ENCODE measurements around the gene DNAH8.

Gene DNAH8

DNA sequence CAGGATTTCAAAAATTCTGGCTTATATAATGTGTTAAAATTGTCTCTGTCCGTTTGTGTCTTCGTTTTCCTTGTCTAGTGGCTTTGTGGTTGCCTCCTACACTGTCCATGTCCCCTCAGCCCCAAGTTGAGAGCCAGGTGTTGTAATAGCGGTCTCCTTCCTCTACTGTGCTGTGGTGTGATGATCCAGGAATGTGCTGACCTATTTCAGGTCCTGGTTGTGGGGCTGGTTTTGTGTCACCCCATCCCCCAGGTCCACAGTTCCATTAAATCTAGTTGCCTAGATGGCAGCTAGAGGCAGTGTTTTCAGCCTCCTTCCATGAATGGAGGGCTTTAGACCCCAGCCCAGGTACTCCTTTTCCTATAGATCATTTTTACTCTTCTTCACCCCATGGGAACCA is 128.7 kb downstream of the DNAH8 start:
- TF ChIP-seq, protein P1, sequence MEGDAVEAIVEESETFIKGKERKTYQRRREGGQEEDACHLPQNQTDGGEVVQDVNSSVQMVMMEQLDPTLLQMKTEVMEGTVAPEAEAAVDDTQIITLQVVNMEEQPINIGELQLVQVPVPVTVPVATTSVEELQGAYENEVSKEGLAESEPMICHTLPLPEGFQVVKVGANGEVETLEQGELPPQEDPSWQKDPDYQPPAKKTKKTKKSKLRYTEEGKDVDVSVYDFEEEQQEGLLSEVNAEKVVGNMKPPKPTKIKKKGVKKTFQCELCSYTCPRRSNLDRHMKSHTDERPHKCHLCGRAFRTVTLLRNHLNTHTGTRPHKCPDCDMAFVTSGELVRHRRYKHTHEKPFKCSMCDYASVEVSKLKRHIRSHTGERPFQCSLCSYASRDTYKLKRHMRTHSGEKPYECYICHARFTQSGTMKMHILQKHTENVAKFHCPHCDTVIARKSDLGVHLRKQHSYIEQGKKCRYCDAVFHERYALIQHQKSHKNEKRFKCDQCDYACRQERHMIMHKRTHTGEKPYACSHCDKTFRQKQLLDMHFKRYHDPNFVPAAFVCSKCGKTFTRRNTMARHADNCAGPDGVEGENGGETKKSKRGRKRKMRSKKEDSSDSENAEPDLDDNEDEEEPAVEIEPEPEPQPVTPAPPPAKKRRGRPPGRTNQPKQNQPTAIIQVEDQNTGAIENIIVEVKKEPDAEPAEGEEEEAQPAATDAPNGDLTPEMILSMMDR (IDR thresholded peaks at IDR 0.05; ENCODE audit: control extremely low read depth, extremely low read depth, low read depth, missing control alignments): no peak
- DNase-seq (ENCODE audit: extremely low spot score): no peak
- POLR2A ChIA-PET: no interaction called here
- CTCF ChIA-PET: no interaction called here

DNA sequence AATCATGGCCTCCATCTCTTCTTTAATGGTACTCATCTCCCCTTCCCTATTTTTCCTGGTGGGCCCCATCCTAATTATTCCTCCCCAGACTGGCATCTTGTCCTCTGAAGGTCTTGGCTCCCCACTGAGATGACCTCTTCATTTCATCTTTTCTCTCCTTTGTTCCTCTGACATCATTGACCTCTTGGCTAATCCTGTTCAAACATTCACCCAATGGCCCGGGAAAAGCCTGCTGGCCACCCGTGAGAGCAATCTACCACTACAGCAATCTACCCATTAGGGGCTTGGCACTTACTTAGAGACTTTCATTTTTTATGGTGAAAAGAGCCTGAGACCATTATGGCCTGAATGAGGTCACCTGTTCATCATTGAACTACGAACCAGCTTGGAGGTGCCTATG is 130.8 kb downstream of the DNAH8 start:
- CTCF ChIA-PET: interaction anchor here (0.9 to 2.0 kb wide), 2 partner anchors 11 to 26 kb away, joined by 3 to 8 read pairs; no protein-coding TSS in a partner anchor
- DNase-seq (ENCODE audit: extremely low spot score): no peak
- POLR2A ChIA-PET: no interaction called here
- TF ChIP-seq, protein P1 (IDR thresholded peaks at IDR 0.05; ENCODE audit: control extremely low read depth, extremely low read depth, low read depth, missing control alignments): no peak

DNA sequence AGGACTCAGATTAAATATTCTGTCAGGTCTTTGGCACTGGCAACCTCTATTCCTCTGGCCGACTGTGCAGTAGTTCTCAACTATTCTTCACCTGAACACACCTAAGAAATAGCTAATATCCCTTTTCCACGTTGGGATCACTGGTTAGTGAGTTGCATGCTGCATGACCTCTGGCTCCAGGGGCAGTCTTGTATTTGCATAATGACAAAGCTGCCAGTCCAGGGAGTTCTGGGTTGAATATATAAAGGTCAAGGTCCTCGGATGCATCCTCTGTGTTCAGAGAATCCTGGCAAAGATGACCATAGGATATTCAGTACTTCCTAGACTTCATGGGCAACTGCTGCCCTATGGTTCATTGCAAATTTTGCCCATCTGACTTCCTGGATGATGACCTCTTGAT is 131.2 kb downstream of the DNAH8 start:
- CTCF ChIA-PET: interaction anchor here (2.0 kb wide), 1 partner anchor 26 kb away, joined by 8 read pairs; no protein-coding TSS in a partner anchor
- TF ChIP-seq, protein P1 (IDR thresholded peaks at IDR 0.05; ENCODE audit: control extremely low read depth, extremely low read depth, low read depth, missing control alignments): no peak
- DNase-seq (ENCODE audit: extremely low spot score): no peak
- POLR2A ChIA-PET: no interaction called here

DNA sequence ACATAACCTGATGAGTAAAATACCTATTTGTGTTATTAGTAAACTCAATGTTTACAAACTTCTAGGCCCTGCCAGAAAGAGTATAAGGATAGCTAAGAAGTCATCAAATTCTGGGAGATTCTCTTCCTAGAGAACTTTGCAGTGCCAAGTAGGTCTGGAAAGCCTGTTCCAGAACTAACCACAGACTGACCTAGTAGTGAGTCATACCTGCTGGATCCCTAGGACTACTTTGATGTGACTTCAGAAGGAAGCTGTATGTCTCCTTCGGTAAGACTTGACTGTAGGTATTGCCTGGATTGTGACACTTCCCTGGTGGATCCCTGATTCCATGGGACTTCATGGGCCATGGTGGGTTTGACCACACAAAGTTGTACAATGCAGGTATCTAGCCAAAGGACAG is 131.7 kb downstream of the DNAH8 start:
- POLR2A ChIA-PET: no interaction called here
- no peak for DNase-seq (ENCODE audit: extremely low spot score)
- CTCF ChIA-PET: interaction anchor here (2.0 kb wide), 1 partner anchor 25 kb away, joined by 8 read pairs; no protein-coding TSS in a partner anchor
- TF ChIP-seq, protein P1 (IDR thresholded peaks at IDR 0.05; ENCODE audit: control extremely low read depth, extremely low read depth, low read depth, missing control alignments): no peak

DNA sequence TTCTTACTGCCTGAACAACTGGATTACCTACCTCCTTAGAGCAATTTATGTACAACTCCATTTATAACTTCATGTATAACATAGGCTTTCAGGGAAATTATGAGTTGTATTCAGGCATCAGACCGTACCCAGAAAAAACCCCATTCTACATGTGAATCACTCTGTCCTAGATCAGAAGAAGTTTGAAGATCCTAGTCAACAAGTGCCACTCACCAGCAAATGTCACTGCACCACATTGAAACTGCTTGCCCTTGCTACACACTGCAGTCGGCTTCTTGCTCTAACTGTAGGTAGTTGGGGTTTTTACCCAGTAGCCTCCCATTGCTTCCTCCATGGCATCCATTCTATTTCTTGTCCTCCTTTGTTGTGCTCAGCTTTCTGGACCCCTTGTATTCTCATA is 132.4 kb downstream of the DNAH8 start:
- ChIA-PET POLR2A (no interaction called here), CTCF (no interaction called here)
- no peak for DNase-seq (ENCODE audit: extremely low spot score)
- TF ChIP-seq, protein P1 (IDR thresholded peaks at IDR 0.05; ENCODE audit: control extremely low read depth, extremely low read depth, low read depth, missing control alignments): no peak

DNA sequence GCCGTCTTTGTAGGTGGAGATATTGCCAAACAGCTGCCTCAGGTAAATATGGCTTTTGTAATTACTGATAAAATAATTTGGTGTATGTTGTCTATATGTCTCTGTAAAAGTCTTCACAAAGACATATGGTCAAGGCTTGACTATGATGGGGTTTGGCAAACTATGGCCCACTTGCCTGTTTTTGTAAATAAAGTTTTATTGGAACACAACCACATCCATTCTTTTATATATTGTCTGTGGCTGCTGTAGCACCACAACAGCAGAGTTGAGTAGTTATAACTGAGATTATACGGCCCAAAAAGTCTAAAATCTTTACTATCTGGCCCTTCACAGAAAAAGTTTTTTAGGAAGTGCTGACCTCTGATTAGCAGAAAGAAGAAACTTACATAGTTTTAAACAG is 133.6 kb downstream of the DNAH8 start:
- TF ChIP-seq, protein P1 (IDR thresholded peaks at IDR 0.05; ENCODE audit: control extremely low read depth, extremely low read depth, low read depth, missing control alignments): no peak
- CTCF ChIA-PET: interaction anchor here (1.5 kb wide), 1 partner anchor 23 kb away, joined by 4 read pairs; no protein-coding TSS in a partner anchor
- POLR2A ChIA-PET: no interaction called here
- no peak for DNase-seq (ENCODE audit: extremely low spot score)

DNA sequence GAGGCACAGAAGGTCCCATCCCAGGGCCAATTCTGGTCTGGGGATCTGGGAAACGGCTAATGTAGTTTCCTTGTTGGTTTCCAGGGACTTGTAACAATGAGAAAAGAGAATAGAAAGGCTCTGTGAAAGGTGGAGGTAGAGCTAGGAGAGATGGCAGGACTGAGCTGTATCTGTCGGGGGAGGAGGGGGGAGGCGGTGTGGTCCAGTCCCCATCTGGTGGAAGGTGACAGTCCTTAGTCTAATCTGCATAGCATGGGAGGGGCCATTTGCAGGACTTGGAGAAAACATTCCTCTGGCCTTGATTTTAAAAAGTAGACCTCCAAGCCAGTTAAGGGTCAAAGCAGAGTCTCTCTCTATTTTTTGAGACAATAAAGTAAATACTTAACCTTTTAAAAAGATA is 137.1 kb downstream of the DNAH8 start:
- POLR2A ChIA-PET: no interaction called here
- TF ChIP-seq, protein P1 (IDR thresholded peaks at IDR 0.05; ENCODE audit: control extremely low read depth, extremely low read depth, low read depth, missing control alignments): no peak
- CTCF ChIA-PET: no interaction called here
- DNase-seq (ENCODE audit: extremely low spot score): no peak

Measured in GM10248 (cell line).